ENCODE results near the gene SLC17A5. TPM values are rescaled to one million over a fixed set of nuclear protein-coding genes. Genes with fewer than 3 reads are reported as not detected.

SLC17A5 gene
- total RNA-seq, 4 donors from 2014 or later = 11.9 to 21.9 (median 16.8) TPM

DNA sequence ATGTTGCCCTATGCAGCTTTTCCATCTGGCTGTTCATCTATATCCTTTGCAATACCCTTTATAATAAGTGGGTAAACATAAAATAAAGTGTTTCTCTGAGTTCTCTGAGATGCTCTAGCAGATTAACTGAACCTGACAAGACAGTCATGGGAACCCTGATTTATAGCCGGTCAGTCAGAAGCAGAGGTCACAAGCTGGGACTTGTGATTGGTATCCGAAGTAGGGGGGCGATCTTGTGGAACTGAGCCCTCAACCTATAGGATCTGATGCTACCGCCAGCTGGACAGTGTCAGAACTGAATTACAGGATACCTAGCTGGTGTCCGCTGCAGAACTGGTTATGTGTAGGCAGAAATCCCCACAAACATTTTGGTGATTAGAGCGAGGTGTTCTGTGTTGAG is 39.0 kb downstream of the SLC17A5 start:
- H3K36me3 ChIP-seq = peaks cover 0 to 55% (median 0%) of the 10 kb centered on the region in 3 donors
- no peak overlapping the region for H3K4me3 ChIP-seq
- no peaks in the 10 kb centered on the region for H3K9me3 ChIP-seq
- H3K4me1 ChIP-seq = peaks cover 0 to 7% (median 0%) of the 10 kb centered on the region in 4 donors
- no peak for DNase-seq (ENCODE audit: low spot score in 2 of 2)
- H3K27me3 ChIP-seq = no peaks in the 10 kb centered on the region
- 86 to 89% methylated on average over 6 of the region's 6 CpGs for WGBS, 2 donors
- TF ChIP-seq POLR2A (IDR thresholded peaks at IDR 0.05) = no peak
- no peak for TF ChIP-seq EP300 (IDR thresholded peaks at IDR 0.05)
- TF ChIP-seq, protein P1, sequence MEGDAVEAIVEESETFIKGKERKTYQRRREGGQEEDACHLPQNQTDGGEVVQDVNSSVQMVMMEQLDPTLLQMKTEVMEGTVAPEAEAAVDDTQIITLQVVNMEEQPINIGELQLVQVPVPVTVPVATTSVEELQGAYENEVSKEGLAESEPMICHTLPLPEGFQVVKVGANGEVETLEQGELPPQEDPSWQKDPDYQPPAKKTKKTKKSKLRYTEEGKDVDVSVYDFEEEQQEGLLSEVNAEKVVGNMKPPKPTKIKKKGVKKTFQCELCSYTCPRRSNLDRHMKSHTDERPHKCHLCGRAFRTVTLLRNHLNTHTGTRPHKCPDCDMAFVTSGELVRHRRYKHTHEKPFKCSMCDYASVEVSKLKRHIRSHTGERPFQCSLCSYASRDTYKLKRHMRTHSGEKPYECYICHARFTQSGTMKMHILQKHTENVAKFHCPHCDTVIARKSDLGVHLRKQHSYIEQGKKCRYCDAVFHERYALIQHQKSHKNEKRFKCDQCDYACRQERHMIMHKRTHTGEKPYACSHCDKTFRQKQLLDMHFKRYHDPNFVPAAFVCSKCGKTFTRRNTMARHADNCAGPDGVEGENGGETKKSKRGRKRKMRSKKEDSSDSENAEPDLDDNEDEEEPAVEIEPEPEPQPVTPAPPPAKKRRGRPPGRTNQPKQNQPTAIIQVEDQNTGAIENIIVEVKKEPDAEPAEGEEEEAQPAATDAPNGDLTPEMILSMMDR (IDR thresholded peaks at IDR 0.05) = no peak
- H3K27ac ChIP-seq = no peak overlapping the region

DNA sequence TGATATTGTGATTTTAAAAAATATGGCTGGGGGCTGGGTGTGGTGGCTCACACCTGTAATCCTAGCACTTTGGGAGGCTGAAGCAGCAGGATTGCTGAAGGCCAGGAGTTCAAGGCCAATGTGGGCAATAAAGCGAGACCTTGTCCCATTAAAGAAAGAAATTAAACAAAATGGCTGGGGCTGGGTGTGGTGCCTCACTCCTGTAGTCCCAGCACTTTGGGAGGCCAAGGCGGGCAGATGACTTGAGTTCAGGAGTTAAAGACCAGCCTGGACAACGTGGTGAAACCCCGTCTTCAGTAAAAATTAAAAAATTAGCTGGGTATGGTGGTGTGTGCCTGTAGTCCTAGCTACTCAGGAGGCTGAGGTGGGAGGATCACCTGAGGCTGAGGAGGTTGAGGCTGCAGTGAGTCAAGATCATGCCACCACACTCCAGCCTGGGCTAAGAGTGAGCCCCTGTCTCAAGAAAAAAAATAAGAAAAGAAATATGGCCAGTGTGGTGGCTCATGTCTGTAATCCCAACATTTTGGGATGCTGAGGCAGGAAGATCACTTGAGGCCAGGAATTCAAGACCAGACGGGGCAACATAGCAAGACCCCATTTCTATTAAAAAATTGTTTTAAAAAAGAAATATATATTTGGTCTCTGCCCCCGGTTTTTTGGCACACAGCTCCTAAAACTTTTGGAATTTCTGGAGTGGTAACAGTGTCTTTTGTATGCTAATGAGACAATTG is 39.8 kb downstream of the SLC17A5 start:
- no peak for DNase-seq (ENCODE audit: low spot score in 2 of 2)
- no peaks in the 10 kb centered on the region for H3K9me3 ChIP-seq
- no peak overlapping the region for H3K4me3 ChIP-seq
- no peak overlapping the region for H3K27ac ChIP-seq
- peaks cover 0 to 62% (median 0%) of the 10 kb centered on the region in 3 donors for H3K36me3 ChIP-seq
- WGBS, 2 donors = 77 to 88% methylated on average over 6 of the region's 6 CpGs
- no peaks in the 10 kb centered on the region for H3K27me3 ChIP-seq
- TF ChIP-seq POLR2A (IDR thresholded peaks at IDR 0.05) = no peak
- no peak for TF ChIP-seq EP300 (IDR thresholded peaks at IDR 0.05)
- TF ChIP-seq, protein P1 (IDR thresholded peaks at IDR 0.05) = no peak
- H3K4me1 ChIP-seq = peaks cover 0 to 7% (median 0%) of the 10 kb centered on the region in 4 donors

DNA sequence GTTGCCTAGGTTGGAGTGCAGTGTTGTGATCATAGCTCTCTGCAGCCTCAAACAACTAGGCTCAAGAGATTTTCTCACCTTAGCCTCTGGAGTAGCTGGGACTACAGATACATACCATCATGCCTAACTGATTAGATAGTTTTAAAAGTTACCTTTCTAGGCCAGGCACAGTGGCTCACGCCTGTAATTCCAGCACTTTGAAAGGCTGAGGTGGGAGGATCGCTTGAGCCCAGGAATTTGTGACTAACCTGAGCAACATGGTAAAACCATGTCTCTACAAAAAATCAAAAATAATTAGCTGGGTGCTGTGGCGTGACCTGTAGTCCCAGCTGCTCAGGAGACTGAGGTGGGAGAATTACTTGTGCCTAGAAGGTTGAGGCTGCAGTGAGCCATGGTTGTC is 41.2 kb downstream of the SLC17A5 start:
- H3K27me3 ChIP-seq = no peaks in the 10 kb centered on the region
- no peaks in the 10 kb centered on the region for H3K9me3 ChIP-seq
- TF ChIP-seq POLR2A (IDR thresholded peaks at IDR 0.05) (no peak), EP300 (IDR thresholded peaks at IDR 0.05) (no peak)
- TF ChIP-seq, protein P1 (IDR thresholded peaks at IDR 0.05) = no peak
- peaks cover 0 to 7% (median 0%) of the 10 kb centered on the region in 4 donors for H3K4me1 ChIP-seq
- no peak overlapping the region for H3K27ac ChIP-seq
- DNase-seq (ENCODE audit: low spot score in 2 of 2) = no peak
- peaks cover 0 to 64% (median 0%) of the 10 kb centered on the region in 3 donors for H3K36me3 ChIP-seq
- 84 to 95% methylated on average over 3 of the region's 3 CpGs for WGBS, 2 donors
- H3K4me3 ChIP-seq = no peak overlapping the region

DNA sequence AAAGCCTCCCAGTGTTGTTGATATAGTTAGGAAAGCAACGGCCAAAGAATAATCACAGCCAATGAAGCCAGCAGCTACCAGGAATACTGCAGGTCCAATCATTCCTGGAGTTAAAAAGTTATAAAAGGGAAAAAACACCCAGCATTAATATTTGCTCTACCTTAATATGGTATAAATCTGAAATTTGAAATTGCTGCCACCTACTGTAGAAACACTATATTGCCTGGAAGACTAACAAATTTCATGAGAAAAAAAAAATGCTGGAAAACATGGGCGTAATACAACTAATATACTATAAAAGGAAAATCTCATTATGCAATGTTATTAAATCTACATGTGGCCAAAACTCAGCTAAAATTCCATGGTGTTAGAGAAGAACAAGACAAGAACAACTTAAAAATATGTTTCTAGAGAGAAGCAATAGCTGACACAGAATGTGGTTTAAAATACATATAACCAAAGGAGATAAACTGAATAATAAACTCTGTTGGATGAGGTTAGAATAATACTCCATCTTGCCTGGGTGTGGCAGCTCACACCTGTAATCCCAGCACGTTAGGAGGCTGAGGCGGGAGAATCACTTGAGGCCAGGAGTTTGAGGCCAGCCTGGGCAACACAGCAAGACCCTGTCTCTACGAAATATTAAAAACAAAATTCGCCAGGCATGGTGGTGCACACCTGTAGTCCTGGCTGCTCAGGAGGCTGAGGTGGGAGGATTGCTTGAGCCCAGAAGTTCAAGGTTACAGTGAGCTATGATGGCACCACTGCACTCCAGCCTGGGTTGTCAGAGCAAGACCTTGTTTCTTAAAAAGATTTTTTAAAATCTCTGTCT is 43.1 kb downstream of the SLC17A5 start:
- H3K27me3 ChIP-seq = no peaks in the 10 kb centered on the region
- no peaks in the 10 kb centered on the region for H3K9me3 ChIP-seq
- H3K27ac ChIP-seq = peak overlapping the region in 2 of 4 donors; percentile 9 to 21
- no peak overlapping the region for H3K4me3 ChIP-seq
- peaks cover 0 to 7% (median 0%) of the 10 kb centered on the region in 4 donors for H3K4me1 ChIP-seq
- WGBS, 2 donors = 56 to 64% methylated on average over 6 of the region's 6 CpGs
- peak in 1 of 2 donors; percentile 11 for DNase-seq (ENCODE audit: low spot score in 2 of 2)
- peaks cover 0 to 59% (median 0%) of the 10 kb centered on the region in 3 donors for H3K36me3 ChIP-seq
- TF ChIP-seq EP300 (IDR thresholded peaks at IDR 0.05) (peak in 1 of 2 donors; percentile 13), POLR2A (IDR thresholded peaks at IDR 0.05) (no peak)
- TF ChIP-seq, protein P1 (IDR thresholded peaks at IDR 0.05) = peak; percentile 63 to 82 (median 69)
